ENCODE results near the gene EXOSC10. TPM values are rescaled to one million over a fixed set of nuclear protein-coding genes. Genes with fewer than 3 reads are reported as not detected.

The EXOSC10 gene
- total and polyA plus RNA-seq, 2 donors (not counting 3 experiments of a cell fraction or from before 2014, with no cell fraction given), result 74.9 to 103 TPM

DNA sequence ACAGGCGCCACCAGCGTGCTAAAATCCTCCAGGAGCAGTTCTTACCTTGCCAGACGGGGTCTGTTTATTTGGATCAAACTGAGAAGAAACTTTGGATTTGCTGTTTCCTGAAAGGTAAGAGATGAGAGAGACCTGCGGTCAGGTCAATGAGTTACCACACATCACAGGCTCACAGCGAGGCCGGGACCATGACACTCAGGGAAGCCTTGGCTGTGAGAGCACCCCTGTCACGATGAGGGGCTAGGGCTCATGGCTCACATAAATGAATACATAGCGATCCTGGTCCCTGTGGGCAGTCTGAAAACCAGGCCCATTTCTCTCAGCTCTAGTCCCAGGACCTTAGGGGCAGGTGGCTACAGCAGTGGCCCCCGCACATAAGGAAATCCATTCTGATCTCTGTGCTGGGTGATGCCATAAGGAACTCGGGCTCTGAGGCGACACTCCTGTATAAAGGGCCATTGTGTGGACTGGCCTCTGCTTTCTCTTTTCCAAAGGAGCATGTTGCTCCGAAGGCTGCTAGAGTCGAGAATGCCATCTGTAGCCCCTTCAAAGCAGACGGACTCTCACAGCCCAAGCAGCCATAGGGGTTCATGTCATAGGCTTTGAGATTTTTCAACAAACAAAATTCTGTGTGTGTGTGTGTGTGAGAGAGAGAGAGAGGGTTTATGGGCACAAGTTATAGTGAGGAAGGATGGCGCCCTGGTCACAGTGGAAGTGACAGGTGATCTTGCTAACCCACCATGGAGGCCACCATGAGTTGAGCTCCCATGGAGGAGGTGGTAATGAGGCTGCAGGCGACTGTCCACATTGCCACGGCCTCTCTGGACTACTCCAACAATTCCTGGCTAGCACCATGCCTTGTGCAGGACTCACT, 30.8 kb downstream of the EXOSC10 start:
- Histone ChIP-seq H3K9me3 (replicated peaks; ENCODE audit: control insufficient read depth, insufficient read depth, low read length) (no peaks in the 10 kb centered on the region), H3K36me3 (ENCODE audit: control insufficient read depth in 2 of 2, extremely low read depth in 1 of 2, insufficient read depth in 2 of 2, low read length in 2 of 2) (peaks cover 29 to 51% of the 10 kb centered on the region in 2 experiments), H3K79me2 (ENCODE audit: control insufficient read depth, insufficient read depth, low read length) (no peaks in the 10 kb centered on the region), H3K4me2 (ENCODE audit: insufficient read depth, low read length) (no peak overlapping the region), H3K27ac (ENCODE audit: insufficient read depth, low read depth, low read length) (no peak overlapping the region), H3K4me1 (ENCODE audit: control insufficient read depth, extremely low read depth, insufficient read depth, low read length) (no peaks in the 10 kb centered on the region), H3K27me3 (ENCODE audit: control insufficient read depth in 2 of 2, insufficient read depth in 2 of 2, low read length in 2 of 2) (no peaks in the 10 kb centered on the region), H3K4me3 (replicated peaks in 1 of 3; ENCODE audit: insufficient read depth in 1 of 3, low read depth in 1 of 3, low read length in 3 of 3) (no peak overlapping the region), H2AFZ (ENCODE audit: low read depth, low read length) (no peak overlapping the region), H3K9ac (replicated peaks; ENCODE audit: extremely low read depth, insufficient read depth, low read length) (no peak overlapping the region), H3K9me1 (replicated peaks; ENCODE audit: control insufficient read depth, extremely low read depth, insufficient read depth, low read length) (no peaks in the 10 kb centered on the region), H4K20me1 (replicated peaks; ENCODE audit: control insufficient read depth, extremely low read depth, insufficient read depth, low read length) (no peaks in the 10 kb centered on the region)
- no peak for TF ChIP-seq POLR2A (IDR thresholded peaks at IDR 0.05; ENCODE audit: low read depth, low read length)
- no peak for TF ChIP-seq JUN (IDR thresholded peaks at IDR 0.05; ENCODE audit: borderline replicate concordance, insufficient read depth, insufficient read length, low read depth)
- TF ChIP-seq MAX (IDR thresholded peaks at IDR 0.05; ENCODE audit: insufficient read depth, insufficient read length), result no peak
- TF ChIP-seq POLR2AphosphoS5 (IDR thresholded peaks at IDR 0.05; ENCODE audit: insufficient read depth, low read depth, low read length), result no peak
- DNase-seq (ENCODE audit: low read depth, low spot score), result no peak
- ChIA-PET POLR2A (no interaction called here), CTCF (no interaction called here)
- dilution Hi-C loops (cut with MboI; ENCODE audit: extremely low pct_ligation_motif_present, low sequenced_read_pairs), result no loop called here
- intact Hi-C loops (cut with micrococcal nuclease), result no loop called here
- no peak for FAIRE-seq
- BruUV-seq (replicated peaks), result no TSS peak

GRCh38 chr1:11067716-11068599, 31.7 kb downstream of the EXOSC10 start:
- BruUV-seq (replicated peaks), result no TSS peak
- FAIRE-seq (no peak), DNase-seq (ENCODE audit: low read depth, low spot score) (no peak)
- peaks cover 29 to 51% of the 10 kb centered on the region in 2 experiments for H3K36me3 ChIP-seq (ENCODE audit: control insufficient read depth in 2 of 2, extremely low read depth in 1 of 2, insufficient read depth in 2 of 2, low read length in 2 of 2)
- H3K27me3 ChIP-seq (ENCODE audit: control insufficient read depth in 2 of 2, insufficient read depth in 2 of 2, low read length in 2 of 2), result no peaks in the 10 kb centered on the region
- no peak overlapping the region for H3K27ac ChIP-seq (ENCODE audit: insufficient read depth, low read depth, low read length)
- H2AFZ ChIP-seq (ENCODE audit: low read depth, low read length), result no peak overlapping the region
- no peak overlapping the region for H3K9ac ChIP-seq (replicated peaks; ENCODE audit: extremely low read depth, insufficient read depth, low read length)
- H3K4me1 ChIP-seq (ENCODE audit: control insufficient read depth, extremely low read depth, insufficient read depth, low read length), result no peaks in the 10 kb centered on the region
- POLR2A ChIA-PET, result no interaction called here
- H3K9me3 ChIP-seq (replicated peaks; ENCODE audit: control insufficient read depth, insufficient read depth, low read length), result no peaks in the 10 kb centered on the region
- H4K20me1 ChIP-seq (replicated peaks; ENCODE audit: control insufficient read depth, extremely low read depth, insufficient read depth, low read length), result no peaks in the 10 kb centered on the region
- dilution Hi-C loops (cut with MboI; ENCODE audit: extremely low pct_ligation_motif_present, low sequenced_read_pairs) (no loop called here), intact Hi-C loops (cut with micrococcal nuclease) (no loop called here)
- no peak overlapping the region for H3K4me2 ChIP-seq (ENCODE audit: insufficient read depth, low read length)
- no peak overlapping the region for H3K4me3 ChIP-seq (replicated peaks in 1 of 3; ENCODE audit: insufficient read depth in 1 of 3, low read depth in 1 of 3, low read length in 3 of 3)
- no peaks in the 10 kb centered on the region for H3K9me1 ChIP-seq (replicated peaks; ENCODE audit: control insufficient read depth, extremely low read depth, insufficient read depth, low read length)
- no peaks in the 10 kb centered on the region for H3K79me2 ChIP-seq (ENCODE audit: control insufficient read depth, insufficient read depth, low read length)
- CTCF ChIA-PET, result no interaction called here
- no peak for TF ChIP-seq JUN (IDR thresholded peaks at IDR 0.05; ENCODE audit: borderline replicate concordance, insufficient read depth, insufficient read length, low read depth)
- no peak for TF ChIP-seq FOS (IDR thresholded peaks at IDR 0.05; ENCODE audit: borderline replicate concordance, insufficient read depth, low read length)
- TF ChIP-seq EZH2 (IDR thresholded peaks at IDR 0.05; ENCODE audit: borderline replicate concordance, low read depth, low read length, severe bottlenecking), result no peak
- no peak for TF ChIP-seq MYC (IDR thresholded peaks at IDR 0.05; ENCODE audit: low read depth, low read length)
- TF ChIP-seq POLR2AphosphoS5 (IDR thresholded peaks at IDR 0.05; ENCODE audit: insufficient read depth, low read depth, low read length), result no peak
- no peak for TF ChIP-seq CTCF (IDR thresholded peaks at IDR 0.05; ENCODE audit: extremely low read depth in 1 of 2, insufficient read depth in 1 of 2, low read depth in 1 of 2, low read length in 2 of 2)
- no peak for TF ChIP-seq GATA2 (IDR thresholded peaks at IDR 0.05; ENCODE audit: insufficient read depth, insufficient read length, low read depth, low read length)
- no peak for TF ChIP-seq POLR2A (IDR thresholded peaks at IDR 0.05; ENCODE audit: low read depth, low read length)
- TF ChIP-seq MAX (IDR thresholded peaks at IDR 0.05; ENCODE audit: insufficient read depth, insufficient read length), result no peak
